Testis (tissue), 2 donors: Measurements from ENCODE around the gene SPAM1.

Experiments
- POLR2A ChIP-seq: fragments of 450-650 bp; IDR thresholded peaks from one replicate; pipeline ENCODE4 v1.6.1; 2017; ENCODE audit warnings: antibody characterized with exemption, mild to moderate bottlenecking, moderate library complexity
- TF ChIP-seq, protein P1 (sequence below), 3 experiments: fragments of 450-650 bp in 2 of 3; fragments of 200-600 bp in 1 of 3; sonication (generic) in 1 of 3; IDR thresholded peaks; one replicate each; pipeline ENCODE4 v1.5.1; 2016 to 2019; ENCODE audit warnings: antibody characterized with exemption in 3 of 3, mild to moderate bottlenecking in 2 of 3, moderate library complexity in 1 of 3

DNA sequence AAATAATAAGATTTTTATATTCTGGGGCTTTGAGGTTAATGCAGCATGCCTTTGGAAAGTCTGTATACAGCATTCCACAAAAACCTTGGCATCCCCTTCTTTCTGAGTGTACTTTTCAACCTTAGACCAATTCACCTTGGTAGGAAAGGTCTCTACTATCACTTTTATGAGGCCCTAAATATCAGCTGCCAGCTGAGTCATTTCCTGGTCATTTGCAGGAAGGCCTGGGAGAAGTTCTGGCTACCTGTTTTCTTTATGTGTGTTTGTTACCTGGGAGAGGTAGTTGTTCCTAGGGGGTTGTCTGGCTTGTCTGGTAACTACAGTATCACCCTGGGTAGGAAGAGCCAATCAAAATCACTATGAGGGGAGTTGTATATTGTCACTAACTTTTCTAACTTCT is 4.1 kb downstream of the SPAM1 start:
- no peak for TF ChIP-seq POLR2A
- TF ChIP-seq, protein P1, sequence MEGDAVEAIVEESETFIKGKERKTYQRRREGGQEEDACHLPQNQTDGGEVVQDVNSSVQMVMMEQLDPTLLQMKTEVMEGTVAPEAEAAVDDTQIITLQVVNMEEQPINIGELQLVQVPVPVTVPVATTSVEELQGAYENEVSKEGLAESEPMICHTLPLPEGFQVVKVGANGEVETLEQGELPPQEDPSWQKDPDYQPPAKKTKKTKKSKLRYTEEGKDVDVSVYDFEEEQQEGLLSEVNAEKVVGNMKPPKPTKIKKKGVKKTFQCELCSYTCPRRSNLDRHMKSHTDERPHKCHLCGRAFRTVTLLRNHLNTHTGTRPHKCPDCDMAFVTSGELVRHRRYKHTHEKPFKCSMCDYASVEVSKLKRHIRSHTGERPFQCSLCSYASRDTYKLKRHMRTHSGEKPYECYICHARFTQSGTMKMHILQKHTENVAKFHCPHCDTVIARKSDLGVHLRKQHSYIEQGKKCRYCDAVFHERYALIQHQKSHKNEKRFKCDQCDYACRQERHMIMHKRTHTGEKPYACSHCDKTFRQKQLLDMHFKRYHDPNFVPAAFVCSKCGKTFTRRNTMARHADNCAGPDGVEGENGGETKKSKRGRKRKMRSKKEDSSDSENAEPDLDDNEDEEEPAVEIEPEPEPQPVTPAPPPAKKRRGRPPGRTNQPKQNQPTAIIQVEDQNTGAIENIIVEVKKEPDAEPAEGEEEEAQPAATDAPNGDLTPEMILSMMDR (IDR thresholded peaks at IDR 0.05) = no peak
